GM23338 (cell line): Measurements from ENCODE around the gene PTPRJ. TPM values are rescaled to one million over a fixed set of nuclear protein-coding genes. Genes with fewer than 3 reads are reported as not detected.

Experiments
- ATAC-seq: fragments of 200-7000 bp; cut with Tn5 transposase; 3 replicates; pipeline ENCODE4 v1.9.1; 2020
- DNase-seq: peaks from one replicate; pipeline ENCODE4 v3.0.0-alpha.2; 2015; ENCODE audit warnings: low spot score
- H2AFZ ChIP-seq: fragments of 200-600 bp; sonication (generic); 2 replicates; pipeline ENCODE4 v1.8.0; 2016; ENCODE audit warnings: antibody characterized with exemption, mild to moderate bottlenecking, moderate library complexity
- H3F3A ChIP-seq: fragments of 200-600 bp; sonication (generic); replicated peaks from 2 replicates; pipeline ENCODE4 v1.8.0; 2017; ENCODE audit warnings: antibody characterized with exemption, mixed run types, low read depth
- H3K27ac ChIP-seq: fragments of 200-600 bp; sonication (generic); 2 replicates; pipeline ENCODE4 v1.6.1; 2016; ENCODE audit warnings: low read depth
- H3K27me3 ChIP-seq: fragments of 200-600 bp; sonication (generic); 2 replicates; pipeline ENCODE4 v1.8.0; 2016; ENCODE audit warnings: mild to moderate bottlenecking, mixed run types, moderate library complexity; ENCODE audit not compliant: insufficient read depth
- H3K36me3 ChIP-seq: fragments of 200-600 bp; sonication (generic); 2 replicates; pipeline ENCODE4 v1.8.0; 2016; ENCODE audit warnings: mild to moderate bottlenecking; ENCODE audit not compliant: insufficient read depth
- H3K4me1 ChIP-seq: fragments of 200-600 bp; sonication (generic); 2 replicates; pipeline ENCODE4 v1.8.0; 2016; ENCODE audit warnings: mild to moderate bottlenecking, moderate library complexity; ENCODE audit not compliant: insufficient read depth
- H3K4me2 ChIP-seq: fragments of 200-600 bp; sonication (generic); 2 replicates; pipeline ENCODE4 v1.7.1; 2017; ENCODE audit warnings: mixed run types
- H3K4me3 ChIP-seq: fragments of 200-600 bp; sonication (generic); 2 replicates; pipeline ENCODE4 v1.6.1; 2016; ENCODE audit warnings: mixed run types
- H3K79me2 ChIP-seq: fragments of 200-600 bp; sonication (generic); replicated peaks from 2 replicates; pipeline ENCODE4 v1.8.0; 2017; ENCODE audit warnings: mild to moderate bottlenecking; ENCODE audit not compliant: insufficient read depth
- H3K9me2 ChIP-seq: fragments of 200-600 bp; sonication (generic); 2 replicates; pipeline ENCODE4 v1.8.0; 2017; ENCODE audit not compliant: insufficient read depth
- H4K20me1 ChIP-seq: fragments of 200-600 bp; sonication (generic); replicated peaks from 2 replicates; pipeline ENCODE4 v1.8.0; 2017; ENCODE audit warnings: mild to moderate bottlenecking; ENCODE audit not compliant: insufficient read depth
- H3K27ac Mint-ChIP-seq: 2 replicates; pipeline ENCODE4 v1.8.0; 2020; ENCODE audit warnings: inconsistent platforms, mild to moderate bottlenecking, moderate library complexity, mixed read lengths
- H3K27me3 Mint-ChIP-seq: 3 replicates; pipeline ENCODE4 v1.8.0; 2022; ENCODE audit warnings: low read depth, mild to moderate bottlenecking, moderate library complexity, mixed read lengths, inconsistent platforms; ENCODE audit not compliant: insufficient read depth, poor library complexity
- H3K36me3 Mint-ChIP-seq: 3 replicates; pipeline ENCODE4 v1.8.0; 2021; ENCODE audit warnings: low read depth, mild to moderate bottlenecking, inconsistent platforms, moderate library complexity, mixed read lengths
- H3K4me1 Mint-ChIP-seq: 3 replicates; pipeline ENCODE4 v1.8.0; 2020; ENCODE audit warnings: mild to moderate bottlenecking, inconsistent platforms, mixed read lengths
- H3K4me3 Mint-ChIP-seq: 3 replicates; pipeline ENCODE4 v1.8.0; 2021; ENCODE audit warnings: moderate library complexity, mild to moderate bottlenecking, inconsistent platforms, mixed read lengths
- H3K9me3 Mint-ChIP-seq: 3 replicates; pipeline ENCODE4 v1.8.0; 2020; ENCODE audit warnings: moderate library complexity, mild to moderate bottlenecking, inconsistent platforms, mixed read lengths
- CREB1 ChIP-seq: fragments of 250-450 bp; sonication (Bioruptor Pico); IDR thresholded peaks from 2 replicates; pipeline ENCODE4 v1.5.0; 2020; ENCODE audit warnings: low read depth, mild to moderate bottlenecking, moderate library complexity
- EZH2 ChIP-seq: fragments of 200-600 bp; sonication (generic); IDR thresholded peaks from one replicate; pipeline ENCODE4 v1.8.0; 2017; ENCODE audit warnings: antibody characterized with exemption, mild to moderate bottlenecking, low read depth; ENCODE audit not compliant: unreplicated experiment
- NANOG ChIP-seq: IDR thresholded peaks from 2 replicates; pipeline ENCODE4 v1.6.1; 2016; ENCODE audit warnings: antibody characterized with exemption, borderline replicate concordance
- POLR2AphosphoS5 ChIP-seq: IDR thresholded peaks from 2 replicates; pipeline ENCODE4 v1.6.1; 2016; ENCODE audit warnings: antibody characterized with exemption, low read depth
- STAT1 ChIP-seq: IDR thresholded peaks from one replicate; pipeline ENCODE4 v1.6.1; 2016; ENCODE audit warnings: antibody characterized with exemption; ENCODE audit not compliant: unreplicated experiment
- polyA plus RNA-seq: library from polyadenylated mRNA; unstranded; fragments of >200 nt; fragmentation: Nextera tagmentation; extraction: Ambion mirVana; gene quantifications from 2 replicates; pipeline ENCODE4 v1.2.1, GENCODE V29; 2016
- total RNA-seq: library from RNA; depleted of rRNA; stranded (reverse); fragments of >200 nt; shearing (Covaris generic); gene quantifications from 2 replicates; pipeline ENCODE4 v1.2.3, GENCODE V29; 2014
- TF ChIP-seq, protein P1 (sequence below): IDR thresholded peaks from 2 replicates; pipeline ENCODE4 v1.6.1; 2016; ENCODE audit warnings: antibody characterized with exemption
- TF ChIP-seq, protein P2 (sequence below): fragments of 250-450 bp; sonication (Bioruptor Pico); IDR thresholded peaks from 2 replicates; pipeline ENCODE4 v1.5.0; 2020; ENCODE audit warnings: mild to moderate bottlenecking, moderate library complexity
- TF ChIP-seq, protein P3 (sequence below): IDR thresholded peaks from one replicate; pipeline ENCODE4 v1.6.1; 2018; ENCODE audit warnings: antibody characterized with exemption; ENCODE audit not compliant: unreplicated experiment

The PTPRJ gene
- total and polyA plus RNA-seq, 2 experiments from 2014 or later: 4.2 to 16.0 TPM

GRCh38 chr11:48087974-48088681 lies 107.8 kb downstream of the PTPRJ start:
- H3K27ac Mint-ChIP-seq: no peak overlapping the region
- H3K4me2 ChIP-seq: no peak overlapping the region
- ATAC-seq (no peak), DNase-seq (no peak)
- H3K9me2 ChIP-seq: no peaks in the 10 kb centered on the region
- no peaks in the 10 kb centered on the region; the same call in 1 of the 2 replicates for H4K20me1 ChIP-seq
- peaks cover 33% of the 10 kb centered on the region for H3K4me1 Mint-ChIP-seq
- no peak overlapping the region for H3K4me3 ChIP-seq
- no peaks in the 10 kb centered on the region for H3F3A ChIP-seq
- H3K27ac ChIP-seq: 0 out of 2 replicates have a peak overlapping the region, but pooled peaks have one; percentile 28
- H2AFZ ChIP-seq: no peak overlapping the region
- peaks cover 5% of the 10 kb centered on the region for H3K27me3 Mint-ChIP-seq
- peaks cover 4% of the 10 kb centered on the region; the same call in 1 of the 3 replicates for H3K9me3 Mint-ChIP-seq
- H3K36me3 Mint-ChIP-seq: peaks cover 6% of the 10 kb centered on the region; the same call in 2 of the 3 replicates
- peaks cover 10% of the 10 kb centered on the region for H3K79me2 ChIP-seq
- H3K4me1 ChIP-seq: peaks cover 16% of the 10 kb centered on the region
- H3K27me3 ChIP-seq: no peaks in the 10 kb centered on the region
- no peak overlapping the region for H3K4me3 Mint-ChIP-seq
- H3K36me3 ChIP-seq: no peaks in the 10 kb centered on the region
- TF ChIP-seq, protein P1, sequence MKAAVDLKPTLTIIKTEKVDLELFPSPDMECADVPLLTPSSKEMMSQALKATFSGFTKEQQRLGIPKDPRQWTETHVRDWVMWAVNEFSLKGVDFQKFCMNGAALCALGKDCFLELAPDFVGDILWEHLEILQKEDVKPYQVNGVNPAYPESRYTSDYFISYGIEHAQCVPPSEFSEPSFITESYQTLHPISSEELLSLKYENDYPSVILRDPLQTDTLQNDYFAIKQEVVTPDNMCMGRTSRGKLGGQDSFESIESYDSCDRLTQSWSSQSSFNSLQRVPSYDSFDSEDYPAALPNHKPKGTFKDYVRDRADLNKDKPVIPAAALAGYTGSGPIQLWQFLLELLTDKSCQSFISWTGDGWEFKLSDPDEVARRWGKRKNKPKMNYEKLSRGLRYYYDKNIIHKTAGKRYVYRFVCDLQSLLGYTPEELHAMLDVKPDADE: no peak

DNA sequence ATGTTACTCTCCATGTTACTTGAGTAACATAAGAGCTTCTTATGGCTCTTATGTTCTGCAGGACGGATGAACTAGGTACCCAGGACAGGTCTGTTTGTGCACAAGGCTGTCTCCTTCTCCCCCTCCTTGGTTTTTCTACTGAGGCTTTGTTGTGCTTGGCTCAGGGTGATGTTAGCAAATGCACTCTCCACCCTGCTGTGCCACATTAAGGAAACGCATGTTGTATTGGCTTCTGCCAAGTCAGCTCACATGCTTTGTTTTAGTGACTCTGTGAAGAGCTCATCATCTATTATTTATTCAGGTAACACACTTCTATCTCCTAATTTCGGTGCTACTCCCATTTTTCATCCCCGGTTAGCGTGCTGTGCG lies 108.3 kb downstream of the PTPRJ start:
- Mint-ChIP-seq H3K9me3 (peaks cover 4% of the 10 kb centered on the region; the same call in 1 of the 3 replicates), H3K27me3 (peaks cover 5% of the 10 kb centered on the region), H3K4me1 (peaks cover 33% of the 10 kb centered on the region), H3K27ac (no peak overlapping the region), H3K36me3 (peaks cover 6% of the 10 kb centered on the region; the same call in 2 of the 3 replicates), H3K4me3 (no peak overlapping the region)
- Histone ChIP-seq H3K27ac (no peak overlapping the region), H3K4me2 (no peak overlapping the region), H3K4me3 (no peak overlapping the region), H4K20me1 (no peaks in the 10 kb centered on the region; the same call in 1 of the 2 replicates), H3K36me3 (no peaks in the 10 kb centered on the region), H3K4me1 (peaks cover 16% of the 10 kb centered on the region), H2AFZ (no peak overlapping the region), H3K9me2 (no peaks in the 10 kb centered on the region), H3F3A (no peaks in the 10 kb centered on the region), H3K27me3 (no peaks in the 10 kb centered on the region), H3K79me2 (peaks cover 7% of the 10 kb centered on the region)
- TF ChIP-seq, protein P2, sequence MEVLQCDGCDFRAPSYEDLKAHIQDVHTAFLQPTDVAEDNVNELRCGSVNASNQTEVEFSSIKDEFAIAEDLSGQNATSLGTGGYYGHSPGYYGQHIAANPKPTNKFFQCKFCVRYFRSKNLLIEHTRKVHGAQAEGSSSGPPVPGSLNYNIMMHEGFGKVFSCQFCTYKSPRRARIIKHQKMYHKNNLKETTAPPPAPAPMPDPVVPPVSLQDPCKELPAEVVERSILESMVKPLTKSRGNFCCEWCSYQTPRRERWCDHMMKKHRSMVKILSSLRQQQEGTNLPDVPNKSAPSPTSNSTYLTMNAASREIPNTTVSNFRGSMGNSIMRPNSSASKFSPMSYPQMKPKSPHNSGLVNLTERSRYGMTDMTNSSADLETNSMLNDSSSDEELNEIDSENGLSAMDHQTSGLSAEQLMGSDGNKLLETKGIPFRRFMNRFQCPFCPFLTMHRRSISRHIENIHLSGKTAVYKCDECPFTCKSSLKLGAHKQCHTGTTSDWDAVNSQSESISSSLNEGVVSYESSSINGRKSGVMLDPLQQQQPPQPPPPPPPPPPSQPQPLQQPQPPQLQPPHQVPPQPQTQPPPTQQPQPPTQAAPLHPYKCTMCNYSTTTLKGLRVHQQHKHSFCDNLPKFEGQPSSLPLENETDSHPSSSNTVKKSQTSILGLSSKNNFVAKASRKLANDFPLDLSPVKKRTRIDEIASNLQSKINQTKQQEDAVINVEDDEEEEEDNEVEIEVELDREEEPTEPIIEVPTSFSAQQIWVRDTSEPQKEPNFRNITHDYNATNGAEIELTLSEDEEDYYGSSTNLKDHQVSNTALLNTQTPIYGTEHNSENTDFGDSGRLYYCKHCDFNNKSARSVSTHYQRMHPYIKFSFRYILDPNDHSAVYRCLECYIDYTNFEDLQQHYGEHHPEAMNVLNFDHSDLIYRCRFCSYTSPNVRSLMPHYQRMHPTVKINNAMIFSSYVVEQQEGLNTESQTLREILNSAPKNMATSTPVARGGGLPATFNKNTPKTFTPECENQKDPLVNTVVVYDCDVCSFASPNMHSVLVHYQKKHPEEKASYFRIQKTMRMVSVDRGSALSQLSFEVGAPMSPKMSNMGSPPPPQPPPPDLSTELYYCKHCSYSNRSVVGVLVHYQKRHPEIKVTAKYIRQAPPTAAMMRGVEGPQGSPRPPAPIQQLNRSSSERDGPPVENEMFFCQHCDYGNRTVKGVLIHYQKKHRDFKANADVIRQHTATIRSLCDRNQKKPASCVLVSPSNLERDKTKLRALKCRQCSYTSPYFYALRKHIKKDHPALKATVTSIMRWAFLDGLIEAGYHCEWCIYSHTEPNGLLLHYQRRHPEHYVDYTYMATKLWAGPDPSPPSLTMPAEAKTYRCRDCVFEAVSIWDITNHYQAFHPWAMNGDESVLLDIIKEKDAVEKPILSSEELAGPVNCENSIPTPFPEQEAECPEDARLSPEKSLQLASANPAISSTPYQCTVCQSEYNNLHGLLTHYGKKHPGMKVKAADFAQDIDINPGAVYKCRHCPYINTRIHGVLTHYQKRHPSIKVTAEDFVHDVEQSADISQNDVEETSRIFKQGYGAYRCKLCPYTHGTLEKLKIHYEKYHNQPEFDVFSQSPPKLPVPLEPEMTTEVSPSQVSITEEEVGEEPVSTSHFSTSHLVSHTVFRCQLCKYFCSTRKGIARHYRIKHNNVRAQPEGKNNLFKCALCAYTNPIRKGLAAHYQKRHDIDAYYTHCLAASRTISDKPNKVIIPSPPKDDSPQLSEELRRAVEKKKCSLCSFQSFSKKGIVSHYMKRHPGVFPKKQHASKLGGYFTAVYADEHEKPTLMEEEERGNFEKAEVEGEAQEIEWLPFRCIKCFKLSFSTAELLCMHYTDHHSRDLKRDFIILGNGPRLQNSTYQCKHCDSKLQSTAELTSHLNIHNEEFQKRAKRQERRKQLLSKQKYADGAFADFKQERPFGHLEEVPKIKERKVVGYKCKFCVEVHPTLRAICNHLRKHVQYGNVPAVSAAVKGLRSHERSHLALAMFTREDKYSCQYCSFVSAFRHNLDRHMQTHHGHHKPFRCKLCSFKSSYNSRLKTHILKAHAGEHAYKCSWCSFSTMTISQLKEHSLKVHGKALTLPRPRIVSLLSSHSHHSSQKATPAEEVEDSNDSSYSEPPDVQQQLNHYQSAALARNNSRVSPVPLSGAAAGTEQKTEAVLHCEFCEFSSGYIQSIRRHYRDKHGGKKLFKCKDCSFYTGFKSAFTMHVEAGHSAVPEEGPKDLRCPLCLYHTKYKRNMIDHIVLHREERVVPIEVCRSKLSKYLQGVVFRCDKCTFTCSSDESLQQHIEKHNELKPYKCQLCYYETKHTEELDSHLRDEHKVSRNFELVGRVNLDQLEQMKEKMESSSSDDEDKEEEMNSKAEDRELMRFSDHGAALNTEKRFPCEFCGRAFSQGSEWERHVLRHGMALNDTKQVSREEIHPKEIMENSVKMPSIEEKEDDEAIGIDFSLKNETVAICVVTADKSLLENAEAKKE (CRISPR knock-in tag): no peak
- TF ChIP-seq STAT1 (no peak), CREB1 (CRISPR knock-in tag) (no peak), POLR2AphosphoS5 (no peak), NANOG (no peak), EZH2 (no peak)
- TF ChIP-seq, protein P3, sequence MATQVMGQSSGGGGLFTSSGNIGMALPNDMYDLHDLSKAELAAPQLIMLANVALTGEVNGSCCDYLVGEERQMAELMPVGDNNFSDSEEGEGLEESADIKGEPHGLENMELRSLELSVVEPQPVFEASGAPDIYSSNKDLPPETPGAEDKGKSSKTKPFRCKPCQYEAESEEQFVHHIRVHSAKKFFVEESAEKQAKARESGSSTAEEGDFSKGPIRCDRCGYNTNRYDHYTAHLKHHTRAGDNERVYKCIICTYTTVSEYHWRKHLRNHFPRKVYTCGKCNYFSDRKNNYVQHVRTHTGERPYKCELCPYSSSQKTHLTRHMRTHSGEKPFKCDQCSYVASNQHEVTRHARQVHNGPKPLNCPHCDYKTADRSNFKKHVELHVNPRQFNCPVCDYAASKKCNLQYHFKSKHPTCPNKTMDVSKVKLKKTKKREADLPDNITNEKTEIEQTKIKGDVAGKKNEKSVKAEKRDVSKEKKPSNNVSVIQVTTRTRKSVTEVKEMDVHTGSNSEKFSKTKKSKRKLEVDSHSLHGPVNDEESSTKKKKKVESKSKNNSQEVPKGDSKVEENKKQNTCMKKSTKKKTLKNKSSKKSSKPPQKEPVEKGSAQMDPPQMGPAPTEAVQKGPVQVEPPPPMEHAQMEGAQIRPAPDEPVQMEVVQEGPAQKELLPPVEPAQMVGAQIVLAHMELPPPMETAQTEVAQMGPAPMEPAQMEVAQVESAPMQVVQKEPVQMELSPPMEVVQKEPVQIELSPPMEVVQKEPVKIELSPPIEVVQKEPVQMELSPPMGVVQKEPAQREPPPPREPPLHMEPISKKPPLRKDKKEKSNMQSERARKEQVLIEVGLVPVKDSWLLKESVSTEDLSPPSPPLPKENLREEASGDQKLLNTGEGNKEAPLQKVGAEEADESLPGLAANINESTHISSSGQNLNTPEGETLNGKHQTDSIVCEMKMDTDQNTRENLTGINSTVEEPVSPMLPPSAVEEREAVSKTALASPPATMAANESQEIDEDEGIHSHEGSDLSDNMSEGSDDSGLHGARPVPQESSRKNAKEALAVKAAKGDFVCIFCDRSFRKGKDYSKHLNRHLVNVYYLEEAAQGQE: no peak
- ATAC-seq (peak; percentile 77), DNase-seq (no peak)
